Esophagus muscularis mucosa (tissue), 4 donors: ENCODE measurements around the gene RPP25L. TPM values are rescaled to one million over a fixed set of nuclear protein-coding genes. Genes with fewer than 3 reads are reported as not detected.

Source experiments
- DNase-seq: peaks from one replicate; pipeline ENCODE4 v3.0.0-alpha.2; 2017; ENCODE audit errors: extremely low spot score
- H3K27ac ChIP-seq, 4 donors: fragments of 200-600 bp; sonication (generic); replicated peaks in 1 of 4; 1 replicate in 3 of 4; 2 replicates in 1 of 4; pipeline ENCODE4 v1.5.1; 2016 to 2019; ENCODE audit warnings: mild to moderate bottlenecking in 1 of 4
- H3K27me3 ChIP-seq, 4 donors: fragments of 200-600 bp; sonication (generic); one replicate each; pipeline versions ENCODE4 v1.5.1 to v1.6.0; 2016 to 2019
- H3K36me3 ChIP-seq, 4 donors: fragments of 200-600 bp; sonication (generic); one replicate each; pipeline ENCODE4 v1.5.1; 2016 to 2019
- H3K4me1 ChIP-seq, 4 donors: fragments of 200-600 bp; sonication (generic); one replicate each; pipeline ENCODE4 v1.5.1; 2016 to 2019
- H3K4me3 ChIP-seq, 4 donors: fragments of 200-600 bp; sonication (generic); 1 replicate in 2 of 4; 2 replicates in 2 of 4; pipeline ENCODE4 v1.5.1; 2016 to 2019; ENCODE audit warnings: mild to moderate bottlenecking in 4 of 4, moderate library complexity in 1 of 4
- H3K9me3 ChIP-seq, 4 donors: fragments of 200-600 bp; sonication (generic); 1 replicate in 3 of 4; 2 replicates in 1 of 4; pipeline ENCODE4 v1.5.1; 2016 to 2019
- CTCF ChIP-seq, 3 experiments: fragments of 200-600 bp in 2 of 3; fragments of 450-650 bp in 1 of 3; sonication (generic) in 2 of 3; IDR thresholded peaks; one replicate each; pipeline ENCODE4 v1.5.1; 2017 to 2019; ENCODE audit warnings: antibody characterized with exemption in 3 of 3, mild to moderate bottlenecking in 2 of 3, moderate library complexity in 1 of 3
- EP300 ChIP-seq: sonication (generic); formaldehyde crosslinking; IDR thresholded peaks from one replicate; pipeline ENCODE4 v1.6.1; 2017; ENCODE audit warnings: antibody characterized with exemption
- POLR2A ChIP-seq: fragments of 450-650 bp; IDR thresholded peaks from one replicate; pipeline ENCODE4 v1.6.1; 2017; ENCODE audit warnings: antibody characterized with exemption, moderate library complexity, mild to moderate bottlenecking, low read depth
- POLR2AphosphoS5 ChIP-seq, 2 donors: sonication (generic); formaldehyde crosslinking; IDR thresholded peaks; one replicate each; pipeline ENCODE4 v1.6.1; 2017; ENCODE audit warnings: antibody characterized with exemption in 2 of 2
- WGBS: methylation state at CpG from one replicate; pipeline ENCODE4 v1.1.5; 2018; 5-methylcytosine and 5-hydroxymethylcytosine counted together
- intact Hi-C: fragments of 100-400 bp; cut with DNase I; formaldehyde crosslinking; loops from one replicate; pipeline ENCODE4 v1.15.1; 2023
- total RNA-seq, 4 donors: library from RNA; depleted of rRNA; stranded (reverse); fragments of >200 nt; gene quantifications; one replicate each; pipeline versions ENCODE4 v1.1.0 to v1.2.1, GENCODE V29; 2016

The RPP25L gene
- total RNA-seq, 4 donors from 2014 or later: 11.6 to 26.7 (median 20.2) TPM

GRCh38 chr9:34575241-34575640, 36.7 kb downstream of the RPP25L start:
- 53% methylated on average over 8 of the region's 8 CpGs for WGBS
- DNase-seq: no peak
- H3K9me3 ChIP-seq: no peaks in the 10 kb centered on the region
- H3K27me3 ChIP-seq: peaks cover 0 to 68% (median 18%) of the 10 kb centered on the region in 4 donors
- H3K4me1 ChIP-seq: peaks cover 14 to 48% (median 33%) of the 10 kb centered on the region in 4 donors
- no peaks in the 10 kb centered on the region for H3K36me3 ChIP-seq
- no peak overlapping the region for H3K4me3 ChIP-seq
- TF ChIP-seq POLR2A: no peak
- no peak for TF ChIP-seq POLR2AphosphoS5 (IDR thresholded peaks at IDR 0.05)
- TF ChIP-seq CTCF (IDR thresholded peaks at IDR 0.05): no peak
- TF ChIP-seq EP300: no peak
- no peak overlapping the region for H3K27ac ChIP-seq
- intact Hi-C loops: no loop called here

- Histone ChIP-seq H3K4me1 (peaks cover 14 to 55% (median 38%) of the 10 kb centered on the region in 4 donors), H3K27me3 (peaks cover 0 to 61% (median 15%) of the 10 kb centered on the region in 4 donors), H3K9me3 (no peaks in the 10 kb centered on the region), H3K36me3 (no peaks in the 10 kb centered on the region), H3K4me3 (no peak overlapping the region), H3K27ac (no peak overlapping the region)
- DNase-seq: no peak
- WGBS: 96% methylated on average over 9 of the region's 12 CpGs
- intact Hi-C loops: no loop called here
- TF ChIP-seq CTCF (IDR thresholded peaks at IDR 0.05) (no peak), POLR2A (no peak), EP300 (no peak), POLR2AphosphoS5 (IDR thresholded peaks at IDR 0.05) (no peak)
These were observed 37.3 kb downstream of the RPP25L start for GRCh38 chr9:34574571-34574970.

- no peak overlapping the region for H3K4me3 ChIP-seq
- 91% methylated on average over 14 of the region's 17 CpGs for WGBS
- H3K4me1 ChIP-seq: peaks cover 8 to 51% (median 32%) of the 10 kb centered on the region in 4 donors
- intact Hi-C loops: no loop called here
- no peaks in the 10 kb centered on the region for H3K36me3 ChIP-seq
- TF ChIP-seq POLR2A (no peak), POLR2AphosphoS5 (IDR thresholded peaks at IDR 0.05) (no peak), CTCF (IDR thresholded peaks at IDR 0.05) (no peak), EP300 (no peak)
- no peak for DNase-seq
- H3K27ac ChIP-seq: no peak overlapping the region
- H3K9me3 ChIP-seq: no peaks in the 10 kb centered on the region
- peaks cover 0 to 54% (median 9%) of the 10 kb centered on the region in 4 donors for H3K27me3 ChIP-seq
These were observed 38.1 kb downstream of the RPP25L start for GRCh38 chr9:34573599-34574325.

- DNase-seq: no peak
- no peaks in the 10 kb centered on the region for H3K9me3 ChIP-seq
- TF ChIP-seq CTCF (IDR thresholded peaks at IDR 0.05): no peak
- no peak for TF ChIP-seq POLR2A
- no peak for TF ChIP-seq POLR2AphosphoS5 (IDR thresholded peaks at IDR 0.05)
- TF ChIP-seq EP300: no peak
- H3K4me1 ChIP-seq: peaks cover 2 to 40% (median 22%) of the 10 kb centered on the region in 4 donors
- peaks cover 0 to 49% (median 0%) of the 10 kb centered on the region in 4 donors for H3K27me3 ChIP-seq
- H3K4me3 ChIP-seq: no peak overlapping the region
- no peaks in the 10 kb centered on the region for H3K36me3 ChIP-seq
- intact Hi-C loops: no loop called here
- H3K27ac ChIP-seq: no peak overlapping the region
- 94% methylated on average over 6 of the region's 6 CpGs for whole genome bisulfite sequencing
These were observed 39.3 kb downstream of the RPP25L start for GRCh38 chr9:34572628-34573027.

- H3K4me3 ChIP-seq: no peak overlapping the region
- no peak for TF ChIP-seq POLR2A
- no peak for TF ChIP-seq CTCF (IDR thresholded peaks at IDR 0.05)
- no peak for TF ChIP-seq EP300
- TF ChIP-seq POLR2AphosphoS5 (IDR thresholded peaks at IDR 0.05): no peak
- peaks cover 0 to 44% (median 0%) of the 10 kb centered on the region in 4 donors for H3K27me3 ChIP-seq
- peaks cover 0 to 34% (median 17%) of the 10 kb centered on the region in 4 donors for H3K4me1 ChIP-seq
- no peaks in the 10 kb centered on the region for H3K36me3 ChIP-seq
- intact Hi-C loops: no loop called here
- no peak for DNase-seq
- no peaks in the 10 kb centered on the region for H3K9me3 ChIP-seq
- no peak overlapping the region for H3K27ac ChIP-seq
These were observed 39.8 kb downstream of the RPP25L start for GRCh38 chr9:34572092-34572491.
